ENCODE results near the gene LPP.

- TF ChIP-seq EP300 (IDR thresholded peaks at IDR 0.05; ENCODE audit: low read depth) (no peak), CTCF (IDR thresholded peaks at IDR 0.05) (no peak)
Measured at GRCh38 chr3:188191460-188191859, 37.5 kb downstream of the LPP start.
